Stimulated activated naive CD8-positive, alpha-beta T cell treated with anti-CD3 and anti-CD28 coated beads, Interleukin-15, Interleukin-2, amounts not matched to agents 100 ng/mL and 50 ng/mL, for 24 hours (primary cell): ENCODE measurements around the gene FBXL16.
A peak's percentile ranks its signal among the peaks of the same experiment; 100 is the strongest.

ENCODE experiments used
- H3K27ac Mint-ChIP-seq: one replicate; pipeline ENCODE4 v1.8.0; 2021; ENCODE audit warnings: mild to moderate bottlenecking, mixed read lengths
- H3K27me3 Mint-ChIP-seq: one replicate; pipeline ENCODE4 v1.8.0; 2021; ENCODE audit warnings: mixed read lengths
- H3K36me3 Mint-ChIP-seq: one replicate; pipeline ENCODE4 v1.8.0; 2021; ENCODE audit warnings: low read depth, mixed read lengths
- H3K4me1 Mint-ChIP-seq: one replicate; pipeline ENCODE4 v1.8.0; 2021; ENCODE audit warnings: low read depth, mixed read lengths
- H3K4me3 Mint-ChIP-seq: one replicate; pipeline ENCODE4 v1.8.0; 2021; ENCODE audit warnings: mild to moderate bottlenecking, mixed read lengths
- H3K9me3 Mint-ChIP-seq: one replicate; pipeline ENCODE4 v1.8.0; 2021; ENCODE audit warnings: mixed read lengths

Gene FBXL16

GRCh38 chr16:648781-649589 lies 56.6 kb downstream of the FBXL16 start, which contains the start of gene WDR90:
WDR90 (plus strand) TSS chr16:649365; CDS start chr16:649417, 52 bp downstream.
- peak within 1 kb of the TSS; percentile 88 for H3K27ac Mint-ChIP-seq
- peaks cover 15% of the 10 kb centered on the region for H3K4me1 Mint-ChIP-seq
- H3K9me3 Mint-ChIP-seq = no peaks in the 10 kb centered on the region
- H3K27me3 Mint-ChIP-seq = no peaks in the 10 kb centered on the region
- H3K36me3 Mint-ChIP-seq = peaks cover 12% of the 10 kb centered on the region
- peak within 1 kb of the TSS; percentile 85 for H3K4me3 Mint-ChIP-seq

DNA sequence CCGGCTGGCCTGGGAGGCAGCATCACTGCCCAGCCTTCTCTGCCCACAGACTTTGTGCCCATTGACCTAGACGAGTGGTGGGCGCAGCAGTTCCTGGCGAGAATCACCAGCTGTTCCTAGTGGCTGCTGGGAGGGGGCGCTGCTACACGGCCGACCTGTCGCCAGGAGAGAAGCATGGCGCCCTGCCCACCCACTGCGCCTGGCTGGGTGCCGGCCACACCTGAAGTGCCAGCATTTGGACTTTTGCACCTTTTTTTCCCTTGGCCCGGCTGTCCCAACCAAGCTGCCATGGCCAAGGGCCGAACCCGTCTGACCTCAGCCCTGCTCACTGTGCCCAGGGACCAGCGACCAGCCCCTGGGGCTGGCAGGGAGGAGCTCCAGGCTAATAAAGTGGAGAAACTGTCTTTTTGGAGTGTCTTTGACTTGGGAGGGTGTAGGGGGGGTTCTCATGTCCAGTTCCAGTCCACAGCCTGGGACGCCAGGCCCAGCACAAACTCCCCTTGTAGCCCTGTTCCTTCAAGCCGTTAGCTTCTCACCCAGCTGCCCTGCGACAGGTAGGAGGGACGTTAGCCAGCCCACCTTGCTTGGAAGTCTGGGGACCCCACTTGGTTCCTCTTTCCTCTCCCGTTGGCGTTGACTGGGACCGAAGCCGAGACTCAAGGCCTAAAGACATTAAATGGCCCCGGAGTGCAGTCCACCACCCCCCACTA lies 57.4 kb downstream of the FBXL16 start:
- no peaks in the 10 kb centered on the region for H3K27me3 Mint-ChIP-seq
- H3K4me1 Mint-ChIP-seq = peaks cover 21% of the 10 kb centered on the region
- H3K9me3 Mint-ChIP-seq = no peaks in the 10 kb centered on the region
- peaks cover 10% of the 10 kb centered on the region for H3K36me3 Mint-ChIP-seq
- H3K4me3 Mint-ChIP-seq = peak overlapping the region; percentile 85
- H3K27ac Mint-ChIP-seq = peak overlapping the region; percentile 88

DNA sequence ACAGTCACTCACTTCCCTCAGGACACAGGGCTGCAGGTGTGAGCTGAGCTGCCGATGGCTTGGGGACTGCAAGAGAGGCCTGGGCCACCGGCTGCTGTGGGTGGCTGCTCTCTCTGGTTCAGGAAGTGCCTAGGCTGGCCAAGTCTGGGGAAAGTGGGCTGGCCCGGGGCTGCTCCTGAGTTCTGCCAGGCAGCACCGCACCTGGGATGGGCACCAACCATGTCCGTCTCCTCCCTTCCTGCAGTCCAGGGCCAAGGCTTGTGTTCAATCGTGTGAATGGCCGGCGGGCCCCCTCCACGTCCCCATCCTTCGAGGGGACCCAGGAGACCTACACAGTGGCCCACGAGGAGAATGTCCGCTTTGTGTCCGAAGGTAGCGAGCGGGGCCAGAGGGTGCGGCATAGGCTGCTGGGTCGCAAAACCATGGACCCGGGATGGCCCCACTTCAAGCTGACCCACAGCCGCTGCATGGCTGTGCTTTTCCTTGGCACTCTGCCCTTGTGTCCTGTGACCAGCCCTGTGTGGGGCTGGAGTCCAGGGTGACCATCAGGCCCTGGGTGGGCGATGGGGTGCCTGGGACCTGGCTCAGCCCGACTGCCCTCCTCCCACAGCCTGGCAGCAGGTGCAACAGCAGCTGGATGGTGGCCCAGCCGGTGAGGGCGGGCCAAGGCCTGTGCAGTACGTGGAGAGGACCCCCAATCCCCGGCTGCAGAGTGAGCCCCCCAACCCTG lies 58.3 kb downstream of the FBXL16 start:
- Mint-ChIP-seq H3K4me1 (peaks cover 24% of the 10 kb centered on the region), H3K27me3 (no peaks in the 10 kb centered on the region), H3K4me3 (no peak overlapping the region), H3K27ac (no peak overlapping the region), H3K36me3 (peaks cover 10% of the 10 kb centered on the region), H3K9me3 (no peaks in the 10 kb centered on the region)

GRCh38 chr16:646679-647172 lies 58.9 kb downstream of the FBXL16 start:
- Mint-ChIP-seq H3K4me1 (peaks cover 24% of the 10 kb centered on the region), H3K9me3 (no peaks in the 10 kb centered on the region), H3K27ac (peak overlapping the region; percentile 16), H3K27me3 (no peaks in the 10 kb centered on the region), H3K4me3 (no peak overlapping the region), H3K36me3 (peaks cover 10% of the 10 kb centered on the region)

- no peak overlapping the region for H3K4me3 Mint-ChIP-seq
- H3K27ac Mint-ChIP-seq = no peak overlapping the region
- peaks cover 24% of the 10 kb centered on the region for H3K4me1 Mint-ChIP-seq
- no peaks in the 10 kb centered on the region for H3K27me3 Mint-ChIP-seq
- peaks cover 10% of the 10 kb centered on the region for H3K36me3 Mint-ChIP-seq
- H3K9me3 Mint-ChIP-seq = no peaks in the 10 kb centered on the region
Observed at GRCh38 chr16:645852-646678, 59.5 kb downstream of the FBXL16 start.

GRCh38 chr16:644556-644955 lies 61.0 kb downstream of the FBXL16 start:
- Mint-ChIP-seq H3K4me3 (peak overlapping the region; percentile 82), H3K36me3 (peaks cover 10% of the 10 kb centered on the region), H3K9me3 (no peaks in the 10 kb centered on the region), H3K4me1 (peaks cover 26% of the 10 kb centered on the region), H3K27ac (peak overlapping the region; percentile 16), H3K27me3 (no peaks in the 10 kb centered on the region)

DNA sequence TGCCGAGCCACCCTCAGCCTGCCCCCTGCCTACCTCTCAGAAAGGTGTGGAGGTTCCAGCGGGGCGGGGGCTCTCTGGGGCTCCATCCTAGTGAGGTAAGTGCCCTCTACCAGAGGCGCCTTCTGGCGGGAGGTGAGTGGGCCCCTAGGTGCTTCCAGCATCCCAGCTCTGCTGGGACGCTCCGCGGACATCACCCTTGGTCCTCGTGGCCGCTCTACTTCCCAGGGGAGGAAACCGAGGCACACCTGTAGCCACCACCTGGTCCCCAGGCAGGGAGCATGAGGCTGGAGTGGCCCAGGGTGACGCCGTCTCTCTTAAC lies 62.6 kb downstream of the FBXL16 start:
- H3K4me1 Mint-ChIP-seq = peaks cover 22% of the 10 kb centered on the region
- peak overlapping the region; percentile 82 for H3K4me3 Mint-ChIP-seq
- no peaks in the 10 kb centered on the region for H3K9me3 Mint-ChIP-seq
- H3K36me3 Mint-ChIP-seq = peaks cover 10% of the 10 kb centered on the region
- no peaks in the 10 kb centered on the region for H3K27me3 Mint-ChIP-seq
- no peak overlapping the region for H3K27ac Mint-ChIP-seq
